GM18511 (cell line): Measurements from ENCODE around the gene FBXL16.
"Not testable (repeated sequence)": the region's sequence is repeated elsewhere in the genome, so short reads cannot be mapped to it uniquely, and the experiment has no call there.

Experiments
- ATAC-seq: cut with Tn5 transposase; IDR thresholded peaks from one replicate; pipeline ENCODE4 v1.9.1; 2021; ENCODE audit warnings: mild to moderate bottlenecking, moderate library complexity; ENCODE audit not compliant: unreplicated experiment

FBXL16 gene

DNA sequence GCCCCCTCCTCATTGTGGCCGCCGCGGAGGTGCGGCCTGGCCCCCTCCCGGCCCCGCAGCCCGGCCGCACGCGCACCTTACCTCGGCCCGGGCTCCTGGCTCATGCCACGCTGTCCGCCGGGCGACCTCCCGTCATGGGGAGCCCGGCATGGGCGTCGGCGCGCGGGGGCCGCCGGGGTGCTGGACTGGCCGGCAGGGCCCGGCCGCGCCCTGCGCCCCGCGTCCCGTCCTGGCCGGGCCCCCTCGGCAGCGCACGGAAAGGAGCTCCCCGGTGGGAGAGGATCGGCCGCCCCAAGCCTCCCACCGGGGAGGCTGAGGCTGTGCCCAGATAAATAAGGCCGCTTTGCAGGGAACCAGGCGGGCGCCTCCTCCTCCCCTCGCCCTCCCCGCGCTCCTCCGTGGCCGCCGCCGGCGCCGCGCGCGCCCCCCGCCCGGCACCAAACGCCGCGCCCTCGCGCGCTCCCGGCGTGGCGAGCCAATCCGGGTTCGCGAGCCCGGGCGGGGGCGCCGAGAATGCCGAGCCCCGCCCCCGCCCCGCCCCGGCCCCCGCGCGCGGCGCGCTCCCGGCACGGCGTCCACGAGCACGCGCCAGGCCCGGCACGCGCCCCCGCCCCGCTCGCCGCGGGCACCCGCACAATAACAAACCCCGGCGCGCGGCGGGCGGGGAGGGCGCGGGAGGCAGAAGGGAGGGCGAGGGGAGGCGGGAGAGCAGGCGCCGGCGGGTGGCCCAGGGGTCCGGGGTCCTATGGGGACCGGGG lies at the start of gene FBXL16:
TSS of gene FBXL16 (minus strand) at position 371 of the 758 bp plus-strand sequence. CDS start 8,396 bp downstream, outside the sequence.
- ATAC-seq, result no peak

DNA sequence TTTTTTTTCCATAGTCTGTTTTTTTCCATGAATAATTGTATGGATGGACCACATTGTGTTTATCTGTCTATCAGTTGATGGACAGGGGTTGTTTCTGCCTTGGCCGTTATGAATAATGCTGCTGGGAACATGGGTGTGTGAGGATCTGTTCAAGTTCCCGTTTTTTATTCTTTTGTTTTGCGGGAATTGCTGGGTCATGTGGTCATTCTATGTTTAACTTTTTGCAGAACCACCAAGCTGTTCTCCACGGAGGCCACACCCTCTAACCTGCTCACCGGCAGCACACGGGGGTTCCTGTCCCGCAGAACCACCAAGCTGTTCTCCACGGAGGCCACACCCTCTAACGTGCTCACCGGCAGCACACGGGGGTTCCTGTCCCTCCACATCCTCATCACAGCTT lies 49.1 kb upstream of the FBXL16 start:
- no peak for ATAC-seq

DNA sequence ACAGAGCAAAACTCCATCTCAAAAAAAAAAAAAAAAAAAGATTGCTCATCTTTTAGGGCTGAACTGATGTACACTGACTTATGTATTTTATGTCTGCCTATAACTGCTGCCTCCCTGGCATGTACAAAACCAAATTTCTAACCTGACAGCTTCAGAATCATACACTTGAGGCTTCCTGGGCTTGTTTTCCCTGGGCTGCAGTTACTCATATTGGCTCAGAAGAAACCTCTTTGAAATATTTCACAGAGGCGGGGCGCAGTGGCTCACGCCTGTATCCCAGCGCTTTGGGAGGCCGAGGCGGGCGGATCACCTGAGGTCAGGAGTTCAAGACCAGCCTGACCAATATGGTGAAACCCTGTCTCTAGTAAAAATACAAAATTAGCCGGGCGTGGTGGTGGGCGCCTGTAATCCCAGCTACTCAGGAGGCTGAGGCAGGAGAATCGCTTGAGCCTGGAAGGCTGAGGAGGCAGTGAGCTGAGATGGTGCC lies 48.6 kb upstream of the FBXL16 start:
- ATAC-seq, result not testable (repeated sequence)

DNA sequence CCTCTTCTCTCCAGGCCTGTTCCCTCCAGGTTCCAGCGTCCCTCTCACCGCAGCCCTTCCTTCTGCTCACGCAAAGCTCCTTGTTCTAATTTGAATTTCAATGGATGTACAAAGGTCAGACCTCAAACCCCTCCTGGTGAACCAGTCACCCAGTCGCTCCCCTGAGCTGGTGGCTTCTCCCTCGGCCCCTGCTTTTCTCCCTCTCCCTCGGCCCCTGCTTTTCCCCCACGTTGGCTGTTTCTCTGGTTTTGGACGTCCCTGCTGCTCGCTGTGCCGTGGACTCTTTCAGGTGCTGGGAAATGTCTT lies 46.4 kb upstream of the FBXL16 start:
- ATAC-seq, result no peak

GRCh38 chr16:751152-752006 lies 45.8 kb upstream of the FBXL16 start:
- ATAC-seq, result no peak

- ATAC-seq, result no peak
Measured at GRCh38 chr16:750485-750884, 44.9 kb upstream of the FBXL16 start.

DNA sequence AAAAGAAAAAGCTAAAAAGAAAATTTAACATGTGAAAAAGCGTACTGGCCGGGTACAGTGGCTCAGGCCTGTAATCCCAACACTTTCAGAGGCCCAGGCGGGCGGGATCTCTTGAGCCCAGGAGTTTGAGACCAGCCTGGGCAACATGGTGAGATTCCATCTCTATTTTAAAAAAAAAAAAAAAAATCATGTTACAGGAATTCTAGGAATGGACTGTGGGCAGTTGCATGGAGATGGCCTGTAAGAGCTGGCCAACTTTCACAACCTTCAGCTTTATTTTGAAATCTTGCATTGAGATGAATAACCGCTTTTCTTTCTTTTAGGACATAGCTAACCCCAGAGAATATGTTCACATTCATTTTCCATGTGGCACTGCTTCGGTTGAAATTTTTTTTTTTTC lies 43.4 kb upstream of the FBXL16 start:
- ATAC-seq, result no peak

DNA sequence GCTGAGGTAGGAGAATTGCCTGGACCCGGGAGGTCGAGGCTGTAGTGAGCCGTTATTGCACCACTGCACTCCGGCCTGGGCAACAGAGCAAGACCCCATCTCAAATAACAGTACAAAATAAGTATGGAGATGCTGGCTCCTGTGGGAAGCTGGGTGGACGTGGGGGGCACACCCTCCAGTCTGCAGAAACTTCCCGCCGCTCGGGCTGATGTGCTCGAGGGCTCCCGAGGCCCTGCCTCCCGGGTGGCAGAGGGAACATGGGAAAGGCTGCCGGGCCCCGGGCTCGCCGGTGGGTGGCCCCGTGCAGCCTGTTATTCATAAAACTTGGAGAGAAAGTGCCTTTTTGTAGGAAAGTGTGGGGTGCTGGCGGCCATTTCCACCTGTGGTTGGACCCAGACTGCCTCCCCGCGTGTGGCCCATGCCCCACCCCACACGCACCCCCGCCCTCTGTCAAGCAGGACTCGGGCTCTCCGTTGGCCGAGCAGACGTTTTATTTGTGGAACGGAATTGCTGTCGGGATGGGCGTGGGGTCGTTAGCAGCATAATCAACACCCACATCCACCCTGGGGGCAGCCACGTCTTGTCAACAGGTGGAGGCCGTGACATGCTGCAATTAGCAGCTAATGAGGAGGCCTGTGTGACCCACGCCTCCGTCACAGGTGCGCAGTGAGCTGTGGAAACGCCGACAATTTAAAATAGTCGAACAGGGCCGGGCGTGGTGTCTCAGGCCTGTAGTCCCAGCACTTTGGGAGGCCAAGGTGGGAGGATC lies 42.6 kb upstream of the FBXL16 start:
- no peak for ATAC-seq

DNA sequence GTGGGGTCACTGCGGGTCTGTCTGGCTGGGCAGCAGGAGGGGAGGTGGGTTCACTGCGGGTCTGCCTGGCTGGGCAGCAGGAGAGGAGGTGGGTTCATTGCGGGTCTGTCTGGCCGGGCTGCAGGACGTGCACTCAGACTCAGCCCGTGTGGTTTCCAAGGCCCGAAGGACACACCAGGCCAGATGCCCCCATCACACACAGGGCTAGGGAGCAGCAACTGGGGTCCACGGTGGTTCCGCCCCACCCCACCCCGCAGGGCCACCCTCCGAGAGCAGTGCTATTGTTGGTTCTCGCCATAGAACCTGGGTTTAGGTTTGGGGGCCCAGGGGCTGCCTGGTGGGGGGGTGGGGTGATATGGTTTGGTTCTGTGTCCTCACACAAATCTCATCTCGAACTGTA lies 41.0 kb upstream of the FBXL16 start:
- no peak for ATAC-seq

DNA sequence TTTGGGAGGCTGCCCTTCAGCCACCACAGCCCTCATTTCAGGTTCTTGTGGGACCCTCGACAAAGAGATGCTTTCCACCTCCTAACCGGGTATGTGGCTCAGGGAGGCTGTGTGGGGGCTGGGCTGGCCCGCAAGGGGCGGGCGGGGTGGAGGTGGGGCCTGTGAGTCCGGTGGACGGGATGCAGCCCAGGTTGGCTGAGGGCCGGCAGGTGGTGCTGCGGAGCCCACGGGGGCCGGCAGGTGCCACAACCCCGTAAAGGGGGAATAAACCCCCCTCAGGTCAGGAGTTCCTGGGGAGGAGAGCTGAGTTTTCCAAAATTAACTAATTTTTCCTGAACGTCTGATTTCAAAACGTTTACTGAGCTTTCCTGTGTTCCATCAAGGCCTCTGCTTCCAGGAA lies 40.1 kb upstream of the FBXL16 start:
- no peak for ATAC-seq

GRCh38 chr16:743794-744500 lies 38.3 kb upstream of the FBXL16 start:
- ATAC-seq, result no peak

DNA sequence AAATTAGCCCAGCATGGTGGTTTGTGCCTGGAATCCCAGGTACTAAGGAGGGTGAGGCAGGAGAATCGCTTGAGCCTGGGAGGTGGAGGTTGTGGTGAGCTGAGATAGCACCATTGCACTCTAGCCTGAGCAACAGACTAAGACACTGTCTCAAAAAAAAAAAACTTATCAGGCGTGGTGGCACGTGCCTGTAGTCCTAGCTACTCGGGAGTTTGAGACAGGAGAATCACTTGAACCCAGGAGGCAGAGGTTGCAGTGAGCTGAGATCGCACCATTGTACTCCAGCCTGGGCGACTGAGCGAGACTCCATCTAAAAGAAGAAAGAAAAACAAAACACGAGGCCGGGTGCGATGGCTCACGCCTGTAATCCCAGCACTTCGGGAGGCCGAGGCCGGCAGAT lies 37.3 kb upstream of the FBXL16 start:
- not testable (repeated sequence) for ATAC-seq

- ATAC-seq, result no peak
Measured at GRCh38 chr16:741986-742629, 36.5 kb upstream of the FBXL16 start.

DNA sequence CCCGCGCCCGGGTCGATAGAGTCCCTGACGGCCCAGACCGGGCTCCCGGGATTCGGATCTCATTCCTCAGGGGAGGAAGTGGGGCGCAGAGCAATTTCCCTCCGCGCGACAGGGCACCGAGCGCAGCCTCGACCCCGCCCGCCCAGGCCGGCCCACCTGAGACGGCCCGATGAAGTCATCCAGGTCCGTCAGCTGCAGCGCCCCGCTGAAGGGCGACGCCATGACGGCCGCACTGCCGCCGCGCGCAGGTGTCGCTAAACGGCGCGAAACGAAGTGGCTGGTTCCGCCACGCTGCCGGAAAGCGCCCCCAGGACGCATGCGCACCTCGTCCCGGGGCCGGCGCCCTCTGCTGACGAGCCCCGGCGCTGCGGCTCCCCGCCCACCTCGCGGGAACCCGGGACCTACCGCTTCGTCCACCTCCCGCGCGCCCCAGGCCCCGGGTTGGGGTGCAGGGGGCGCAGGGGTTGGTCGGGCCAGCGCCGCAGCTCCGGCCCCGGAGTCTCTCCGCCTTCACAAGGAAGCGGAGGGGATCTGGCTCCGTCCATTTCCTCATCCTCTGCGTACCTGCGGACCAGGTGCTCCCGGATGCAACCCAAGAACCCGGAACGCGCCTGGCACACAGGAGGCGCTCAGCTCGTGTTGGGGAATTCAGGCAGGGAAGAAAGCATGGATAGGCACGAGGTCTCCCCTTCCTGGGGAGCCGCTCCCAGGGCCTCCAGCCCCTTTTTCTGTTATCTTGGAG lies 35.3 kb upstream of the FBXL16 start, which contains the start of gene CIAO3:
TSS of gene CIAO3 (minus strand) at position 234 of the 742 bp plus-strand sequence. CDS start at position 222, 12 bp downstream.
- ATAC-seq, result peak; percentile 77

DNA sequence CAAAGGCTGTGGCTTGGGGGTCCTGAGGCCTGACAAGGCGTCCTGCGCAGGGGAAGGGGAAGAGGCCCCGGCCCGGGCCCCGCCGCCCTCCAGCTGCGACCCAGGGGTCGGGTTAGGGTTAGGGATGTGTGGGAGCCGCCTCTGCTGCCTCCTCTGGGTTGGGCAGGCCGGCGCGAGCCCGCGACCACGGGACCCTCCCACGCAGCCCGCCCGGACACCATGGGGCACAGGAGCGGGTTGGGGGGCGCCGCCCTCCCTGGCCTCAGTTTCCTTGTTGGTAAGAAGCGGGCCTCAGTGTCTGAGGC lies 34.8 kb upstream of the FBXL16 start:
- peak; percentile 29 for ATAC-seq

- no peak for ATAC-seq
Measured at GRCh38 chr16:739560-740458, 34.2 kb upstream of the FBXL16 start.

- no peak for ATAC-seq
Measured at GRCh38 chr16:736936-737481, 31.4 kb upstream of the FBXL16 start.

- ATAC-seq, result no peak
Measured at GRCh38 chr16:735982-736453, 30.4 kb upstream of the FBXL16 start.
